Measurements from ENCODE around the gene SLC22A13. TPM values are rescaled to one million over a fixed set of nuclear protein-coding genes. Genes with fewer than 3 reads are reported as not detected.
"Not testable (repeated sequence)": the region's sequence is repeated elsewhere in the genome, so short reads cannot be mapped to it uniquely, and the experiment has no call there.

SLC22A13 gene, protein sequence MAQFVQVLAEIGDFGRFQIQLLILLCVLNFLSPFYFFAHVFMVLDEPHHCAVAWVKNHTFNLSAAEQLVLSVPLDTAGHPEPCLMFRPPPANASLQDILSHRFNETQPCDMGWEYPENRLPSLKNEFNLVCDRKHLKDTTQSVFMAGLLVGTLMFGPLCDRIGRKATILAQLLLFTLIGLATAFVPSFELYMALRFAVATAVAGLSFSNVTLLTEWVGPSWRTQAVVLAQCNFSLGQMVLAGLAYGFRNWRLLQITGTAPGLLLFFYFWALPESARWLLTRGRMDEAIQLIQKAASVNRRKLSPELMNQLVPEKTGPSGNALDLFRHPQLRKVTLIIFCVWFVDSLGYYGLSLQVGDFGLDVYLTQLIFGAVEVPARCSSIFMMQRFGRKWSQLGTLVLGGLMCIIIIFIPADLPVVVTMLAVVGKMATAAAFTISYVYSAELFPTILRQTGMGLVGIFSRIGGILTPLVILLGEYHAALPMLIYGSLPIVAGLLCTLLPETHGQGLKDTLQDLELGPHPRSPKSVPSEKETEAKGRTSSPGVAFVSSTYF
- total RNA-seq: under 0.01 TPM in 2 replicates

GRCh38 chr3:38265604-38266307 lies at the start of gene SLC22A13:
SLC22A13 (plus strand) TSS chr3:38265812; CDS start chr3:38265861, 49 bp downstream.
- no peak for DNase-seq (ENCODE audit: low read depth in 2 of 2)

- no peak for DNase-seq (ENCODE audit: low read depth in 2 of 2)
Observed at GRCh38 chr3:38219609-38220197, 45.9 kb upstream of the SLC22A13 start.

DNA sequence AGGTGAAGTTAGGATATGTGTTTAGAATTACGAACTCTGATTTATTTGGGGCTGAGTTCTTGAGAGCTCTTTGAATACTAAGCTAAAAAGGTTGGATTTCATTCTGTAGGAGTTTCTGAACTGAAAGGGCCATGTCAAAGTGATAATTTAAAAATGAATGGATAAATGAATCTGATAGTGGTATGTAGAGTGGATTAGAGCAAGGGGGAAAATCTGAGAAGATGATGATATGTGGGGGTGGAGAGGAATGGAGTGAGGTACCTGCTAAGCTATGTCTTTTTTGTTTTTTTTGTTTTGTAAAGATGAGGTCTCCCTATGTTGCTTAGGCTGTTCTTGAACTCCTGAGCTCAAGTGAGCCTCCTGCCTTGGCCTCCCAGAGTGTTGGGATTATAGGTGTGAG lies 44.6 kb upstream of the SLC22A13 start:
- no peak for DNase-seq (ENCODE audit: low read depth in 2 of 2)

DNA sequence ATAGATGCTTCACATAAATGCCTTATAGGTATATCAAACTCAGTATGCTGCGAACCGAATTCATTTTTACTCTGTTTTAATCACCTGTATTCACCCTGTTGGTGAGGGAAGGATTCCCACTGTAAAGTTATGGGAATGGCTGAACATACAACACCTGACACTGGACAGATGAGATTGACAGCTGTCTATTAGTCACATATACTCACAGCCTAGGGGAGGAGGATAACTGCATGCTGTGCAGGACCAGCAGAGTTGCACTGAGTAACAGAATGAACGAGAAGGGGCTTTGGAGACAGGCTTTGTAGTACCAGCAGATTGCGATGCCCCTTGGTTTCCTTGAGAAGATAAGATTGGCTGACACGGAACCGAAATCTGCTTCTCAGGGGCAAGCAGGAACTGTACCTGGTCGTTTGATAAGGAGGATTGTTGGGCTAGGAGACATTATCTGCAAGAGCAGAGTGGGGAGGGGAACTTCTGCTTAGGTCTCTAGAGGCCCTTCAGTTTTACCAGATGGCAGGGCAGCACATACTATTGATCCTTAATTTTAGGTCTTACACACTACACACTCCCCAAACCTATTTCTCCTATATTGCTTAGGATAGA lies 43.5 kb upstream of the SLC22A13 start:
- DNase-seq (ENCODE audit: low read depth in 2 of 2): no peak

DNA sequence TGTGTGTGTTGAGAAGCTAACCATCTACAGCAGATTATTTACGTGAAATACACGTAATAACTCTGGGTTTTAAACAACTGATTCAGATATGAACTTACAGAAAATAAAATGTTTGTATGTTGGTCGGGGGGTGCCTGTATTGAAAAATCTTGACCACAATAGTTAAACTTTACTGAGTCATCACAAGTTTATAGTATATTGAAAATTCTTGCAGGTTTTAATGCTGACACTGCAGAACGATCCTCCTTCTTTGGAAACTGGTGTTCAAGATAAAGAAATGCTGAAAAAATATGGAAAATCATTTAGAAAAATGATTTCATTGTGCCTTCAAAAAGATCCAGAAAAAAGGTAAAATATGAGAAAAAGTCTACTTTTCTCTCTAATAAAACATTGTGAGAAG lies 41.3 kb upstream of the SLC22A13 start:
- DNase-seq (ENCODE audit: low read depth in 2 of 2): no peak

- DNase-seq (ENCODE audit: low read depth in 2 of 2): peak in 1 of 2 donors; percentile 4
Observed at GRCh38 chr3:38226273-38226672, 39.3 kb upstream of the SLC22A13 start.

DNA sequence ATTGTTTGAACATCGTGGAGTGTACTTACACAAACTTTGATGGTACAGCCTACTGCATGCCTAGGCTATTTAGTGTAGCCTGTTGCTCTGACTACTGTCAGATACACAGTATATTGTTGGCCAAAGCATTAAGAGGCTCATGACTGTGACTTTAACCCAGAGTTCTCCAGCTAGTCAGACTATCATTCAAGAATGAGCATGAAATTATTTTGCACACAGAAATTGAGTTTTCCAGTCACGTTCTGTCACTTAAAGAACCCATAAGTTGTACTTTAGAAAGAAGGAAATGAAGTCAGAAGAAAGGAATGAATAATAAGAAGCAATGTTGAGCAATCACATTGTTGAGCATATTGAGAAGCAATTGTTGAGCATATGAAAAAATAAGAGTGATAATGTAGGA lies 37.6 kb upstream of the SLC22A13 start:
- peak; percentile 10 to 36 for DNase-seq (ENCODE audit: low read depth in 2 of 2)

DNA sequence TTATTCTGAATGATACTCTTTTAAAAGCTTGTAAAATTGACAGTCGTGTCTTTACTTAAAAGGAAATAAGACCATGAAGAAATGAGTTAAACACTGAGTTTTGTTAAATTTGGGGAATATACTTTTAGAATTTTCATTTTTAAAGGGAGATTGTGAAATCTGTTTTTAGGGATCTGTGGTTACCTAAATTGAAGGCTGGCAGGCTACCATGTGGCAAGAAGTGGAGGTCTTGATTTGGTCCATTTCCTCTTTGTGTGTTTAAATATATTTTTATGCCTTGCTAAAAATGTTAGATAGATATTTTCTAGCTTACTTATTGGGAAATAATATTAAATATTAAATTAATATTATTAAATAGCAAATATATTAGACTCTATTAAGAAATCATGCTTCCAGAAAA lies 36.6 kb upstream of the SLC22A13 start:
- DNase-seq (ENCODE audit: low read depth in 2 of 2): no peak

GRCh38 chr3:38232701-38233100 lies 32.9 kb upstream of the SLC22A13 start:
- DNase-seq (ENCODE audit: low read depth in 2 of 2): no peak

DNA sequence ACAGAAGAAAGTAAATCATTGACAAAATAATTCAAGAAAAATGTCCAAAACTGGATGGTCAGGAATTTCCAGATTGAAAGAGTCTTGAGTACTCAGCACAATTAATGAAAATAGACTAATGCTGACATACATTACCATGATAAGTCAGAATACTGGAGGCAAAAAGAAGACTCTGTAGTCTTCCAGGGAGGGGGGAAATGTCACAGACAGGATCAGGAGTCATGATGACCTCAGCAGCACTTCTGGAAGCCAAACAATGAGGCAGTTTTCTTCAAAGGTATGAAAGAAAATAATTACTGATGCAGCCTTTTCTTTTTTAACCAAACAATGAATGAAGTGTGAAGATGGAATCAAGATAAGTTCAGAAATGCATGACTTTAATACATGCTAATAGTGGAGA lies 30.1 kb upstream of the SLC22A13 start:
- DNase-seq (ENCODE audit: low read depth in 2 of 2): peak in 1 of 2 donors; percentile 18

DNA sequence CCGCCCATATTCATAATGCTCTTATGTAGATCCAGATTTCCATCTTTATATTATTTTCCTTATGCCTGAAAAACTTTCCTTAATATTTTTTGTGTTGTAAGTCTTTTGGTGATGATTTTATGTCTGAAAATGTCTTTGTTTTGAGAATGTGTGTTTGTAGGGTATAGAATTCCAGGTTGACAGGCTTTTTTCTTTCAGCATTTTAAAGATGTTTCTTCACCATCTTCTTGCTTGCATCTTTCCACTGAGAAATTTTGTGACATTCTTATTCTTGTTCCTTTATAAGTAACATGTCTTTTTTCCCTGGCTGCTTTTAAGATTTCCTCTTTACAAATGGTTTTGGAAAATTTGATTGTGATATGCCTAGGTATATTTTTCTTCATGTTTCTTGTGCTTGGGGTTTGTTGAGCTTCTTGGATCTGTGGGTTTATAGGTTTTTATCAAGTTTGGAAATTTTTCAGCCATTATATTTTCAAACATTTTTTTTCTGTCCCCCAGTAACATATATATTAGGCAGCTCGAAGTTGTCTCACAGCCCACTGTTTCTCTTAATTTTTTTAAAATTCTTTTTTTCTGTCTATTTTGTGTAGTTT lies 27.1 kb upstream of the SLC22A13 start:
- DNase-seq (ENCODE audit: low read depth in 2 of 2): no peak

- not testable (repeated sequence) for DNase-seq (ENCODE audit: low read depth in 2 of 2)
Observed at GRCh38 chr3:38242812-38243211, 22.8 kb upstream of the SLC22A13 start.

- DNase-seq (ENCODE audit: low read depth in 2 of 2): no peak
Observed at GRCh38 chr3:38245930-38246329, 19.7 kb upstream of the SLC22A13 start.

GRCh38 chr3:38247366-38248035 lies 18.1 kb upstream of the SLC22A13 start:
- DNase-seq (ENCODE audit: low read depth in 2 of 2): peak; percentile 31 to 86

DNA sequence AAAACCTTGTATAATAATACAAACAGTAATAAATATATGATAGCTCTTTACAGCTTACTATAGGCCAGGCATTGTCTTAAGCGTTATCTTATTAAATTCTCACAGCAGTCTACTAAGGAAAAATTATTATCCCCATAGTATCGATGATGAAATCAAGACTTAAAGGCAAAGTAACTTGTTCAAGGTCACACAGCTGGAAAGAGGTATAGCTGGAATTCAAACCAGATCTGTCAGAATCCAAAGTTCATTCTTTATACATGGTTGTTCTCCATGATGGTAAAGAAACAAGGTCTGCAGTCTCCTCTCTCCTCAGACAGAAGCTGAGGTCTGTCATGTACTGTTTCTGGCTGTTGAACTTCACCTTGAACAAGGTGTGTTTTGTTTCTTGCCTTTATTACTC lies 15.4 kb upstream of the SLC22A13 start:
- no peak for DNase-seq (ENCODE audit: low read depth in 2 of 2)

GRCh38 chr3:38251197-38251596 lies 14.4 kb upstream of the SLC22A13 start:
- no peak for DNase-seq (ENCODE audit: low read depth in 2 of 2)

GRCh38 chr3:38253704-38254103 lies 11.9 kb upstream of the SLC22A13 start:
- DNase-seq (ENCODE audit: low read depth in 2 of 2): no peak

DNA sequence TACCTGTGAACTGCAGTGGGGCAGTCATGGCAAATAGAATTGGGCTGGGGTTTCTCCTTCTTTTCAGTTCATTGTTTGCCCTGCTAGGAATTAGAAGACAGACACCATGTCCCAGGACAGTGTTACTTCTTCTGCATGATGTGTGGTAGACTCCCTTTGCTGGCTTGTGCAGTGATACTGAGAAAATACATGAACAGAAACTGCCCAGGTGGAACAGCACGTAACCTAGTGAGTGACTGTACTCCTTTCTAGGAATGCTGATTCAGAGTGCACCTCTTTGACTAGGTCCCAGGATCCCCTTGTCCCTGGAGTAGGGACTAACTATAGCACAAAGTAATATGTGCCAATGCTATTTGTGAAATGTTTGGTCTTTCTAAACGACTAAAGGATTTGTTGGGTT lies 10.7 kb upstream of the SLC22A13 start:
- DNase-seq (ENCODE audit: low read depth in 2 of 2): no peak

GRCh38 chr3:38255627-38256026 lies 10.0 kb upstream of the SLC22A13 start:
- no peak for DNase-seq (ENCODE audit: low read depth in 2 of 2)

GRCh38 chr3:38257583-38257982 lies 8.0 kb upstream of the SLC22A13 start:
- DNase-seq (ENCODE audit: low read depth in 2 of 2): no peak

- DNase-seq (ENCODE audit: low read depth in 2 of 2): no peak
Observed at GRCh38 chr3:38260474-38260873, 5.1 kb upstream of the SLC22A13 start.
